SU-DHL-6 (cell line): ENCODE results near the gene MARCHF10.

Experiments used
- CTCF ChIP-seq: fragments of 200-600 bp; sonication (generic); IDR thresholded peaks from one replicate; pipeline ENCODE4 v1.5.1; 2017; ENCODE audit warnings: antibody characterized with exemption, mild to moderate bottlenecking, low read length, moderate library complexity; ENCODE audit not compliant: insufficient read depth, poor library complexity, severe bottlenecking
- EZH2phosphoT487 ChIP-seq: fragments of 200-600 bp; sonication (generic), shearing (Covaris generic); conservative IDR thresholded peaks from 2 replicates; pipeline ENCODE4 v1.6.1; 2018; ENCODE audit warnings: mild to moderate bottlenecking, antibody characterized with exemption, low read length, moderate library complexity, mixed read lengths

GRCh38 chr17:62778990-62779681 is 29.0 kb downstream of the MARCHF10 start:
- TF ChIP-seq CTCF: no peak
- no peak for TF ChIP-seq EZH2phosphoT487
